HG02763 (cell line): ENCODE results near the gene WTIP.
"Not testable (repeated sequence)": the region's sequence is repeated elsewhere in the genome, so short reads cannot be mapped to it uniquely, and the experiment has no call there.

Source experiments
- ATAC-seq: cut with Tn5 transposase; IDR thresholded peaks from one replicate; pipeline ENCODE4 v1.9.1; 2021; ENCODE audit warnings: mild to moderate bottlenecking, moderate library complexity; ENCODE audit not compliant: unreplicated experiment

Gene WTIP

DNA sequence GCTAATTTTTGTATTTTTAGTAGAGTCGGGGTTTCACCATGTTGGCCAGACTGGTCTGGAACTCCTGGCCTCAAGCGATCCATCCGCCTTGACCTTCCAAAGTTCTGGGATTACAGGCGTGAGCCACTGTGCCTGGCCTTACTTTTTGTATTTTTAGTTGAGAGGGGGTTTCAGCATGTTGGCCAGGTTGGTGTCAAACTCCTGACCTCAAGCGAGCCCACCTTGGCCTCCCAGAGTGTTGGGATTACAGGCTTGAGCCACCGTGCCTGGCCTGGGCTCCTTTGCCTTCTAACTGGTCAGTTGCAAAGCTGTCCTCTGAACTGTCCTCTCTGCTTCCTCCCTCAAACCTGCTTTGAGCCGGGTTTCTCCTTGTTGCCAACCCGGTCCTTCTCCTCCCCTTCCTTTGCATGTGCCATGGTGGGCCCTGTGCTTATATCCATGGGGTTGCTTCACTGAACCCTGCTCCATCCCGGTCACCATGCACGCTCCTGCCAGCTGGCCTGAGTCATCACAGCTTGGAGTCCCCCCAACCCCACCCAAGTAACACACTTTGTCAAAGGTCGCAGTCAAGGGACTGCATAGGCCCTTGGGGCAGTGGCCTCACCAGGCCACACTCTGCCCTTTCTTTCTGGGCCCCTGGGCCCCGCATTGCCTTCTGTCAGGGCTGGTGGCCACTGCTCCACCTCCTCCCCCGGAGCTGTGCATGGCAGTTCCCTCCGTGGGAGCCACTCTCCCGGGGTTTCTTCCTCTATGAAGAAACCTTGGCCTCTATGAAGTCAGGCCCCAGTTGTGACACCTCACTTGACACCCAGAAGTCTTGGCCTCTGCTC, 21.2 kb downstream of the WTIP start:
- no peak for ATAC-seq

DNA sequence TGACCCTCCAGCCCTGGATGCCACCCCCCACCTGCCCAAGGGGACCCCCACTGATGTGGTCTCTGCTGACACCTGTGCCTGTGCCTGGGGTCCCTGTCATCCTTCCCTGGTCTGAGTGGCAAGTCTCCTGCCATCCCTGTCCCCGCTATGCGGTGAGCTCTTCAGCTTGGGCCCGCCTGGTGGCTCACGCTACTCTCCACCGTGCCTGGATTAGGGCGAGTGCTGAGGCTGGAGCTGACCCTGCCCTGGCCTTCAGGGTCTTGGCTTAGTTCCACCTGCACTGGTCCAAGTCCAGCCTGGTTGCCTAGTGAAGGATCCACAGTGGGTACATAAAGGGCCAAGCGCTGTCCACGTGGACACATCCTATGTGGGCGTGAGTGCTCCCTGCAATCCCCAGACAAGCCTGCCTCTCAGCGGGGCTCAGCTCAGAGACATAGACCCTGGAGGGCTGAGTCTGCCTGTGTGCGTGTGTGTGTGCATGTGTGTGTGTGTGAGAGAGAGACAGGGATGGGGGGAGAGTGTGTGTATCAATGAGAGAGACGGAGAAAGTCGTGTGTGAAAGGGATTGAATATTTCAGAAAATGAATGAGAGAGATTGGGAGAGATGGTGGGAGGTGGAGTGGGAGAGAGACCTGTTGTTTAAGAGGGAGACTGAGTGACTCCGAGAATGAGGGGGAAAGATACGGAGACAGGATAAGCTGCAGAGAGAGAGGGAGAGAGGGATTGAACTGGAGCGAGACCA, 22.1 kb downstream of the WTIP start:
- no peak for ATAC-seq

DNA sequence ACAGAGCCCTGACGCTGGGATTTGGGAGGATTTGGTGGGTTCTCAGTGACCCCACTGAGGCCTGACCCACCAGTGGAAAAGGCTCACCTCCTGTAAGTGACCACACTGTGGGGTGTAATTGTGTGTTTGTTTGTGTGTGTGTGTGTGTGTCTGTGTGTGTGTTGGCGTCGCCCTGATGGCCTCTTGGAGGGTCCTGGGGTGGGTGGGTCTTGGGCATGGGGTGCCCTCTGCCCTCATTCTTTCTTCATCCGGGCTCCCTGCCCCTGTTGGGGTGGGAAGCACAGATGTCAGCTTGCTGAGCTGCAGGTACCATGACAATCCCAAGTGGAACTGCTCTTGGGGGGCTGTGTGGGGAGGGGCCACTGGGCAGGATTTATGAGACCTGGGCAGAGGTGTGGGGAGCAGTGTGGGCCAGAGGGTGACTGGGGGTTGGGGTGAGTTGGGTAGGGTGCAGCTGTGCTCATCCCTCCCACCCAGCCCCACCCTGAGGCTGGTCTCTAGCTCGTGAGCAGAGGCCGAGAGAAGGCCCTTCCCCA, 22.8 kb downstream of the WTIP start:
- ATAC-seq = no peak

DNA sequence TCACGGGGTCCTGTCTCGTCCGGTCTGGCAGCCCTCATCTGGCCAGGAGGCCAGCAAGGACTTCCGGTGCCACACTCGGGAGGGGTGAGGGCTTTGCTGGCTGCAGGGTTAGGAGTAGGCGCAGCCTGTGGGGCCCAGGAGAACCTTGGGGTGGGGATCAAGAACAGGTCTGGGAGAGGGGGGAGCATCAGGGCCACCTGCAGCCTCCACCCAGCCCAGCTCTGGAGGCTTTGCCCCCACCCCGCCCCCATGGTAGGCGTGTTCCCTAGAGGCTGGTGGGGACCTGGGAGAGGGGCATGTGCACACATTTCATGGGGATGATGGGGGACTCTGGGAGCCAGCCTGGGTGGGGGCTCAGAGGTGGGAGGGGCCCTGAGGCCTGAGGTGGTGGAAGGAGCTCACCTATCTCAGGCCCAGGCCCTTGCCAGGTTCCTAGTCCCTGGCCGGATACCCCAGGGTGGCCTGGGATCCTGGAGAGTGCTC, 23.3 kb downstream of the WTIP start:
- ATAC-seq = no peak

DNA sequence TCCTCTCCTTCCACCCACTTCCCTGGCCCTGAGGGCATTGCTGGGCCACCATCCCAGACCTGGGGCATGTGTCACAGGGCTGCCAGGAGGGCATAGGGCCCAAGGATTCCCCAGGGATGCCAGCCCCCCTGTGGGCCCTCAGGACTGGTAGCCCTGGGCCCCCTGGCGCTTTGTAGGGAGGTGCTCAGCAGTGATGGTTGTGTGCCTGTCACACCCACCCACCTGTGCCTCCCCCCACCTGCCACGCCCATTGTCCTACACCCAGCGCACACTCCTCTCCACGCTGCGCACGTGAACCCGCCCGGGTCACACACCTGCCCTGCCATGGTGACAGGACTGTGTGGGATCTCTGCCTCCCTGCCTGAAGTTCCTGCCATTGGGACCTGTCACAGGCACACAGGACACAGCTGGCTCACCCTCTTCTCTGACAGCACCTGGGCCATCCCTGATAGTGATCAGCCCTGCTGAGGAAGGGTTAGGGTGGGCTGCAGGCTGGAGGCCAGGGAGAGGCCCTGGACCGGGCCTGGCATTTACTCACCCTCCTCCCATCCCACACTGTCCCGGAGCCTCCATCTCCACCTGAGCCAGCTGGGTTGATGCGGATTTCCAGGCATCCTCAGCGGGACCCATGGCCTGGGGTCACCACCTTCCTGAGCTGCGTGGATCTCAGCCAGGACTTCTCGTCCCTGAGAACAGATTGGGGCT, 23.9 kb downstream of the WTIP start:
- ATAC-seq = no peak

DNA sequence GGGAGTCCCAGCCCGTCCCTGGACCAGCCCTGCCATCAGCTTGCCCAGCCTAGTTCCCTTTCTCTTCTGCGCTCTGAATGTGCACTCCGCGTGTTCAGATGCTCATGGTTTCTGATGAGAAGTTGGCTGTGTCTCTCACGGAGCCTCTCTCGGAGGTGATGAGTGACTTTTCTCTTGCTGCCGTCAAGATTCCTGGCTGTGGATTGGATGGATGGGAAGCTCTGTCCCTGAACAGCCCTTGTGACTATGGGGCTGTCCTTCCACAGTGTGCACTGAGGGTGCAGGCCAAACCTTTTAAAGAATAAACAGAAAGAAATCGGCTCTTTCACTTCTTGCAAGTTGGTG, 24.4 kb downstream of the WTIP start:
- no peak for ATAC-seq

DNA sequence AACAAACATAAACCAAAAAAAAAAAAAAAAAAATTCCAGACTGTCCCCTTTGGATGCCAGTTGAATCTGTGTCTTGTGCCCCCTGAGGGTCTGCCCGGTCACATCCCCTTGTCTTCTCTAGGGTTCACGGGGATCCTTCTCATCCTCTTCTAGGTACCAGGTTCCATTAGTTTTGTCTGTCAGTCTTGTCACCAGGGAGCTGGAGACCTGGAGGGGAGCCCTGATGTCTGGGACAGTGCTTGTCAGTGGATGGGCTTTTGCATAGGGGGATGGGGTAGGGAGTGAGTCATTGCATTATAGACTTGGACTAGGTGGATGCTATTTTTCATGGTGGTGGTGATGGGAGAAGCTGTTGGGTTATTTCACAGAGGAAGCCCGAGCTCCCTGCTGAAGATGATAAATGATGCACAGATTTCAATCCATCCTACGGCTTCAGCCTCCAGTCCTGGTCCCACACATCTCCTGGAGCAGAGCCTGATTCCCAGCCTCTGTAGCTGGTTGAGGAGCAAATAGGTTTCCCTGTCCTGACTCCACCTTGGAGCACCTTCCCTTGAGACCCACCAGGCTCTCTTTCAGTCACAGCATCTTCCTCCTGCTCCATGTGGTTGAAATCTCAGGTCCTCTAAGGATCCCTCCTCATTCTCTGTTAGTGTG, 26.0 kb downstream of the WTIP start:
- no peak for ATAC-seq

DNA sequence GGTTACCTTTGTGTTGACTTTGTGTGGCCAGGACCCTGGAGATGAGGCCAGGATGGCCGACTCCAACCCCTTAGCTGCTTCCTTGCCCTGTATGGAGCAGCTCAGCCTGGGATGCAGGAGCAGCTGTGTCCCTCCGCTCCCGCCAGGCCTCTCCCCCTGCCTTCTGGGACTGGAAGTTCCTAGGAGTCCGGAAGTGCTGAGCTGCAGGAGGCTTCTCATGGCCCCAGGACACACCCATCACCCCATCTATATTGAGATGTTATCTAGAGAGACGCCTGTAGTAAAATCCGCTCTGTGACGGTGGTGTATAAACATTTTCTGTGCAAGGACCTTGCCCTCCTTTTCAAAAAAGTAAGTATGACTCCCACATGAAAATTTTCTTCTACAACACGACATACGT, 27.0 kb downstream of the WTIP start:
- no peak for ATAC-seq

DNA sequence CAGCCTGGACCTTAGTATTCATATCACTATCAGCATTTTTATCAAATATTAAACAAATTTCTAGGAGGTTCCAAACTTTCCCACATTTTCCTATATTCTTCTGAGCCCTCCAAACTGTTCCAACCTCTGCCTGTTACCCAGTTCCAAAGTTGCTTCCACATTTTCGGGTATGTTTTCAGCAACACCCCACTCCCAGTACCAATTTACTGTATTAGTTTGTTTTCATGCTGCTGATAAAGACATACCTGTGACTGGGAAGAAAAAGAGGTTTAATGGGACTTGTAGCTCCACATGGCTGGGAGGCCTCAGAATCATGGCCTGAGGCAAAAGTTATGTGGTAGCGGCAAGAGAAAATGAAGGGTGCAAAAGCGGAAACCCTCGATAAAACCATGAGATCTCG, 29.3 kb downstream of the WTIP start:
- not testable (repeated sequence) for ATAC-seq

DNA sequence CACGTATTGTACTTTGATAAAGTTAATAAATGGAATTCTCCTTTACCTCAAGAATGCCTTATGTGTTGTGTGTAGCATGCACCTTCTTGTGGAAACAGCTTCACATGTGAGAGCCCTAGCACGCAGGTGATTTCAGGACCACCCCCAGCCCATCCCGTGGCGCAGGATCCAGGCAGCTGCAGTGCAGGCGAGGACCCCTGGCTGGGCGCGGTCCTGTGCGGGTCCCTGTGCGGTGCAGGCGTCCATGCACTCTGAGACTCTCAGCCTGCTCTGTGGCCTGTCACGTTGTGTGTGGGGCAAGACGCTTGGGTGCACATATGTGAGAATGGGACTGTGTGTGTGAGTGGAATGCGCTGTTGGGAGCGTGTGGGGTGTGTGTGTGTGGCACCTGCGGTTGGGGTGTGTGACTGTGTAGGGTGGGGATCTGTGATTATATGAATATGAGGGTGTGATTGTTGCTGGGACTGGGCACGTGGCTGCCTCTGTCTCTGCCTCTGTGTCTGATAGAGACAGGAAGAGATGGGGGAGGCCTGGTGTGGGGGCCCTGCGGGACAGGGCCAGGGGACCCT, 30.8 kb downstream of the WTIP start:
- no peak for ATAC-seq

DNA sequence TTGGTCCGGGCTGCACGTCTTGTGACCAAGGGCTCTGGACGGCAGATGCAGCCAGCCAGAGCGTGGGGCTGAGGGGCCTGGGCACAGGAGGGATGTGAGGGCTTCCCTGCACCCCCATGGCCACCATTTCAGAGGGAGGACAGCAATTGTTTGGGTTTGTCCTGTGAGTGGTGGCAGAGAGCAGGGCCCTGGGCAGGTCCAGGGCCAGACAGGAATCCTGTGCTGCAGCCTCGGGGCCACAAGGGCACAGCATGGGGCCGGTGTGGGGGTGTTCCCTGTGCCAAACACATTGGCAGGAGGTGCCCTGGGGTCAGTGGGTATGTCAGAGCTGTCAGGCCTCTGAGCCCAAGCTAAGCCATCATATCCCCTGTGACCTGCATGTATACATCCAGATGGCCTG, 32.2 kb downstream of the WTIP start:
- ATAC-seq = no peak

DNA sequence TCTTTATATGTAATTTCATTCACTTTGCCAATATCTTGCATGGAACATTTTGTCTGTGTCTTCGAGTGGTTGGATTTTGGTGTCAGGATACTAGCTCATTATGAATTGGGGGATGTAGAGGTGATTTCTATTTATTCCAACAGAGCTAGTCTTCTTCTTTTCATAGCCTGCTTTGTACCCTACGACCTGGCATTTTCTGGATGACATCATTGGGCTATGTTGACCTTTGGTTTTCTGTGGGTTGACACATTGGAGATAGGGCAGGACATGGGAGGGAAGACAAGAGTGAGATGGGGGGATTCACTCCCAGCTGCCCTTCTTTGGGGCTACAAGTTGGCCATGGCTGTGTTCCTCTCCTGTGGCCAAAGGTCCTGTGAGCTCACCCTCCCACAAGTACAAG, 38.0 kb downstream of the WTIP start:
- no peak for ATAC-seq

DNA sequence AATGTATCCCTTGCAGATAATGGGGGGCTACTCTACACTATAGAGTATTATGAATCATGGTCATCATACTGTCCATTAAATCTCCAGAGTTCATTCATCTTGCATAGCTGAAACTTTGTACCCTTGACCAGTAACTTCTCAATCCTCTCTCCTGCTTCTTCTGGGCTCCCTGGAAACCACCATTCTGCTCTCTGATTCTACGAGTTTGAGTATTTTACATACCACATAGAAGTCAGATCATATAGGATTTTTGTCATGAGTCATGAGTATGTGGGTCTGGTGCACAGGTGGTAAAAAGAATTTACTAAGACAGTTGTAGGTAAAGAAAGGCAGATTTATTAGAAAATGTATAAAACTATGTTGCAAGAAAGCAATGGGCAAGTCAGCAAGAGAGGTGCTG, 41.9 kb downstream of the WTIP start:
- no peak for ATAC-seq

DNA sequence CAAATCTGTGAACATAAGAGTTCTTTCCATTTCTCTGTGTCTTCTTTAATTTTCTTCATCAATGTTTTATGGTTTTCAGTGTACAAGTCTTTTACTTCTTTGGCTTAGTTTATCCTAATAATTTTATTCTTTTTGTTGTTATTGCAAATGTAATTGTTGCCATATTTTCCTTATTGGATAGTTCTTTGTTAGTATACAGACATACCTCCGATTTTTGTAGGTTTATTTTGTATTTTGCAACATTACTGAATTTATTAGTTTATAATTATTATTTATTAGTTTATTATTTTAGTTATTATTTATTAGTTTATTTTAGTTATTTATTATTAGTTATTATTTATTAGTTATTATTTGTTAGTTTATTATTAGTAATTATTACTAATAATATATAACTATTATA, 43.4 kb downstream of the WTIP start:
- ATAC-seq = no peak

DNA sequence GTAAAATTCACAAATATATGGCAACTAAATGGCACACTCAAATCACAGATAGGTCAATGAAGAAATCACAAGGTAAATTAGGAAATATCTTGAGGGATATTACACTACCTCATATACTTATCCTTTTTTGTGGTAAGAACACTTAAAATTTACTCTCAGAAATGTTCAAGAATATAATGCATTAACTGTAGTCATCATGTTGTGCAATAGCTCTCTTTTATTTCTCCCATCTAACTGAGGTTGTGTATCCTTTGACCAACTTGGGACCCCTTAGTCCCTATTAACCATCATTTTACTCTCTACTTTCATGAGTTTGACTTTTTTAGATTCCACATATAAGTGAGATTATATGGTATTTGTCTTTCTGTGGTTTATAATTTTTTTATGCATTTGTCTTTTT, 52.6 kb downstream of the WTIP start:
- ATAC-seq = no peak

DNA sequence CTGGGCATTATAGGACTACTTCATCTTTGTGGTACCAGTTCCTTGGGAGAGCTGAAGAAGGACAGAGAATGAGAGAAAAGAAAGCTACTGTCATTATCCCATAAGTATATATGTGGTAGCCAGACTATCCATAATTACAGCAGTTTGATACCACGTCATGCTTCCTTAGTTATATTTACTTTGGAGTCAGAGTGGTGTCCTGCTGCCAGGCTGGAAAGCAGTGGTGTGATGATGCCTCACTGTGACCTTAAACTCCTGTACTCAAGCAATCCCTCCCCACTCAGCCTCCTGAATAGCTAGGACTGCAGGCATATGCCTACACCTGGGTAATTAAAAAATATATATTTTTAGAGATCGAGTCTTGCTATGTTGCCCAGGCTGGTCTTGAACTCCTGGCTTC, 57.8 kb downstream of the WTIP start:
- ATAC-seq = no peak

DNA sequence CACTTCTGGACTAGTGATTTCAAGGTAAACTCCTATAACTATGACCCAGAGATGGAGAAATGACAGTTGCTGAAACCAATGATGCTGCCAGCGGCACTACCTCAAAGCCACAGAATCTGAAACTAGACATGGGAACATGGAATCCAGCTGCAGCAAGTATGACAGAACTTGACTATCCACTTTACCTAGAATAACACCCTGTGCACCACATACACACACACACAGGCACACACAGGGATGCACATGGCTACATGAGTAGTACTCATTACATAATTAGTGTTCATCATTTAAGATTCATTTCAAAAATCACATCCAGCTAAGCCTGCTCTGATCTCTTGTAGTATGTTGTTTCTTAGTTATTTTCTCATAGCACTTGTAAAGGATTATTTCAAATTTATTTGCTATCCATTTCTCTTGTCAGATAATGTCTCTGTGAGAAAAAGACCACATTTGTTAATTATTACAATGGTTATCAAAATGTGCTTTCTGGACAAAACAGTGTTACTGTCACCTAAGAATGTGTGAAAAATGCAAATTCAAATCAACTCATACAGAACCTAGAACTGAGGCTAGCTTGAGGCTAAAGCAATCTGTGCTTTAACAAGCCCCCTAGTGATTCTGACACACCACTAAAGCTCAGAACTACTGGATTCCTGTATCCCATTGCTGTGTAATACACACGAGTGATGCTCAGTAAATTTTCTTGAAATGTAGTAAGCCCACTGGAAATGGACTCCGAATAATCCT, 59.4 kb downstream of the WTIP start:
- ATAC-seq = no peak

DNA sequence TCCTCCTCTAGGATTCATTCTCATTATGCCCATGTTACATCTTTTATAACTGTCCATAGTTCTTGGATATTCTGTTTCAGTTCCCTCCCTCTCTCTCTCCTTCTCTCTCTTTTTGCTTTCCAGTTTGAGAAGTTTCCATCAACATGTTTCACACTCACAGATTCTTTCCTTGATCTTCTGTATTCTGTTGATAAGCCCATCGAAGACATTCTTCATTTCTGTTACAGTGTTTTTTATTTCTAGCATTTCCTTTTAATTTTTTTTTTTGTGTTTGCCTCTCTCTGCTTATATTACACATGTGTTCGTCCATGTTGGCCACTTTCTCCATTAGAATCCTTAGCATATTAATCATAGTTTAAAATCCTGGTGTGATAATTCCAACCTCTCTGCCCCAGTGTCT, 68.3 kb downstream of the WTIP start:
- no peak for ATAC-seq

DNA sequence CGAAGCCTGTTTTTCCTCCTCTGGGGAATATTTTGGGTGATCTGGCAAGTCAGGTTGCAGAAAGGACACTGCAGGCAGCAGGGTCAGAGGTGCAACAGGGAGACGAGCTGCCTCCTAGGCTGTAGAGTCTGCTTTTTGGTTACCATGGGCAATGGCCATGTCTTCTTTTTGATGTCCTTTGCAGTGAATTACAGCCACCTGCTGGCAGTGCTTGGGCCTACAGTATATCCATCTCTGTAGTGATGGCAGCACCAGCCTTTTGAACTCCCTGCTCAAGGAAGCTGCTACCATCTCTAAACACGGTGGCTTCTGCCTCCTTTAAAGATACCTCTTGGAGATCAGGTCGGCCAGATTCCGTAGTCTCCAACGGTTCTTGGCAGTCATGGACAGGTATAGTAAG, 73.9 kb downstream of the WTIP start:
- ATAC-seq = no peak

DNA sequence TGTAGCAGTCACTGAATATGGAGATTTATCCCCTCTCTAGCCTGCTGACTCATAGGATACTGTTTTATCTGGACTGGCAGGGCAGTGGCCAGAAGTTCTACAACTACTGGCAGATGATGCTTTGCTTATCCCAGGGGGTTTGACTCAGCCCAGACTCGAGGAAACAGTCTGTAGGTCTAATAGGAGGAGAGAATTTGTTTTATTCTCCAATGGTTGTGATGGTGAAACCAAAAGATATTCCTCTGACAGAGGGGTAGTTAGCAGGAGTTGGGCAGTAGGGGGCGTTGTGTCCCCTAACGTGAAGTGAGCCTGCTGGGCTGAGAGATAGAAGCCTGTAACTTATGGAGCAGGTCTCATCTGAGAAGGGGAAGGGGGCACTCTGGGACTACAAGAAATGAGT, 74.9 kb downstream of the WTIP start:
- no peak for ATAC-seq
